Tibial nerve (tissue), 4 donors: ENCODE results near the gene F8A1.
"Not testable (repeated sequence)": the region's sequence is repeated elsewhere in the genome, so short reads cannot be mapped to it uniquely, and the experiment has no call there.

ENCODE experiments used
- EP300 ChIP-seq, 2 donors: sonication (generic); formaldehyde crosslinking; IDR thresholded peaks; one replicate each; pipeline ENCODE4 v1.6.1; 2017; ENCODE audit warnings: antibody characterized with exemption in 2 of 2, mild to moderate bottlenecking in 1 of 2
- TF ChIP-seq, protein P1 (sequence below), 5 experiments: fragments of 200-600 bp in 3 of 5; fragments of 450-650 bp in 2 of 5; sonication (generic) in 3 of 5; IDR thresholded peaks; one replicate each; pipeline ENCODE4 v1.5.1; 2016 to 2019; ENCODE audit warnings: antibody characterized with exemption in 5 of 5, mild to moderate bottlenecking in 3 of 5, moderate library complexity in 2 of 5

DNA sequence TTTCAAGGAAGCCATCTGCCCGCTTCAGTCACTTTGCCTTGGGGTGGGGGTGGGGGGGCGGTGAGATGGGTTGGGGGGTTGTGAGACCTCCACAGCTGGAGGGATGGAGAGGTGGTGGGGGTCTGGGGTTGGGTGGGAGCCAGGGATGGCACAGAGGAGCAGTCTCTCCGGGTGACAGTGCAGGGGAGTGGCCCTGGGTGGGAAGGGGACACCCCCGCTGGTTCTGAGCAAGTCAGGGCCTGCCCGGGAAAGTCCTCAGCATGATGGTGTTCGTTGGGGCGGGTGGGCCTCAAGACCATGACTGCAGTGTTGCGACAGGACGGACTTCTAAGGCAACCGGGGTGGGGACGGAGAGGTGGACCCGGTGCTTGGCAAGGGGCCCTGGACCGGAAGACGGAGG is 606 bp upstream of the F8A1 start:
- TF ChIP-seq, protein P1, sequence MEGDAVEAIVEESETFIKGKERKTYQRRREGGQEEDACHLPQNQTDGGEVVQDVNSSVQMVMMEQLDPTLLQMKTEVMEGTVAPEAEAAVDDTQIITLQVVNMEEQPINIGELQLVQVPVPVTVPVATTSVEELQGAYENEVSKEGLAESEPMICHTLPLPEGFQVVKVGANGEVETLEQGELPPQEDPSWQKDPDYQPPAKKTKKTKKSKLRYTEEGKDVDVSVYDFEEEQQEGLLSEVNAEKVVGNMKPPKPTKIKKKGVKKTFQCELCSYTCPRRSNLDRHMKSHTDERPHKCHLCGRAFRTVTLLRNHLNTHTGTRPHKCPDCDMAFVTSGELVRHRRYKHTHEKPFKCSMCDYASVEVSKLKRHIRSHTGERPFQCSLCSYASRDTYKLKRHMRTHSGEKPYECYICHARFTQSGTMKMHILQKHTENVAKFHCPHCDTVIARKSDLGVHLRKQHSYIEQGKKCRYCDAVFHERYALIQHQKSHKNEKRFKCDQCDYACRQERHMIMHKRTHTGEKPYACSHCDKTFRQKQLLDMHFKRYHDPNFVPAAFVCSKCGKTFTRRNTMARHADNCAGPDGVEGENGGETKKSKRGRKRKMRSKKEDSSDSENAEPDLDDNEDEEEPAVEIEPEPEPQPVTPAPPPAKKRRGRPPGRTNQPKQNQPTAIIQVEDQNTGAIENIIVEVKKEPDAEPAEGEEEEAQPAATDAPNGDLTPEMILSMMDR (IDR thresholded peaks at IDR 0.05): not testable (repeated sequence)
- not testable (repeated sequence) for TF ChIP-seq EP300 (IDR thresholded peaks at IDR 0.05)
